VCaP (cell line): Measurements from ENCODE around the gene DNAH14.

ENCODE experiments used
- H3K27ac ChIP-seq: fragments of 450-650 bp; 2 replicates; pipeline ENCODE4 v1.5.1; 2017
- CTCF ChIP-seq: fragments of 450-650 bp; conservative IDR thresholded peaks from 2 replicates; pipeline ENCODE4 v1.5.1; 2017; ENCODE audit warnings: mild to moderate bottlenecking, moderate library complexity

DNAH14 gene

DNA sequence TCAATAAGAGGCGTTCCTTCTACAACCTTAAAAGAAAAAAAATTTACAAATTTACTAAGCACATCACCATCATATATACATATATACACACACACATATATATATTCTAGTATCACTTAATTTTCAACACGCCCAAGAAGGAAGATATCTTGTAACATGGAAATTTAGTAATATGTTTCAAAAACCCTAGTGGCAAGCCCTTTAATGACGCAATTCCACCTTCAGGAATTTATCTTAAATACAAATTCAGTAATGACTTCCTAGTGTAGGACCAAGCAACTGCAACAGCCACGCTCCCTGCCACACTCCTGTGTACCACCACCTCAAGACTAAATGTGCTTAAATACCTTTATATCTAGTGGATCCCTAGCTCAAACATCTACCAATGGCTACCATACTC, 485.8 kb downstream of the DNAH14 start:
- H3K27ac ChIP-seq = peak overlapping the region; percentile 91; the same call in 1 of the 2 replicates
- TF ChIP-seq CTCF = no peak

DNA sequence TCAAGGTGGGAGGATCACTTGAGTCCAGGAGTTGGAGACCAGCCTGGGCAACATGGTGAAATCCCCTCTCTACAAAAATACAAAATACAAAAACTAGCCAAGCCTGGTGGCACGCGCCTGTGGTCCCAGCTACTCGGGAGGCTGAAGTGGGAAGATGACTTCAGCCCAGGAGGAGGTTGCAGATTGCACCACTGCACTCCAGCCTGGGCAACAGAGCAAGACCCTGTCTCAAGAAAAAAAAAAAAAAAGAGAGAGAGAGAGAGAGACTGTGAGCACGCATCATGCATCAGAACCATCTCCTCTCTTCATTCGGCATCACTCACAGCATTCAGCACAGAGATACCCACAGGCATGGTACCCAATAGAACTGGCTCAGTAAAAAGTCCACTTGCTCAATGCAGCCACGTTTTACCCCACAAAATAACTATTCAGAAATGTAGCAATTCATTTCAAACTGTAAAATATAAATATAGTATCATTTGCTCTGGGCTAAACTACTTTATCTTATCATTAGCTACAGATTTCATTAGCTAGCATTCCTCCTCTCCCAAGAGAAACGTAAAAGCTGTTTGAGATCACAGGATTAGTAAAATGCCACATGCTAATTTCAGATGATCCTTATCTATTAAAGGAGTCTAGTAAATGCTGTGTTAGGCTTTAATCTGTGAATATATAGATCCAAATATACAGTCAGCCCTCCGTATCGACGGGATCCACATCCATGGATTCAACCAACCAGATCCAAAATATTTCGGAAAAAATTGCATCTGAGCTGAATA, 486.7 kb downstream of the DNAH14 start:
- no peak for TF ChIP-seq CTCF
- peak overlapping the region; percentile 91 for H3K27ac ChIP-seq

- peak overlapping the region; percentile 91 for H3K27ac ChIP-seq
- TF ChIP-seq CTCF = no peak
These were observed 488.6 kb downstream of the DNAH14 start for GRCh38 chr1:225418059-225418458.

- TF ChIP-seq CTCF = peak; percentile 61
- peak overlapping the region; percentile 91 for H3K27ac ChIP-seq
These were observed 489.1 kb downstream of the DNAH14 start for GRCh38 chr1:225418598-225418997.

- peak overlapping the region; percentile 91 for H3K27ac ChIP-seq
- no peak for TF ChIP-seq CTCF
These were observed 492.6 kb downstream of the DNAH14 start for GRCh38 chr1:225422031-225422605.

- H3K27ac ChIP-seq = peak overlapping the region; percentile 91
- no peak for TF ChIP-seq CTCF
These were observed 493.5 kb downstream of the DNAH14 start for GRCh38 chr1:225422795-225423517.

GRCh38 chr1:225423518-225423855, 494.0 kb downstream of the DNAH14 start:
- no peak for TF ChIP-seq CTCF
- peak overlapping the region; percentile 91 for H3K27ac ChIP-seq
